NCI-H1436 (cell line): ENCODE data around the gene FAM168A.

ENCODE experiments used
- DNase-seq: peaks from one replicate; lab custom pipeline; 2025; lab: John Stamatoyannopoulos, UW

The FAM168A gene

DNA sequence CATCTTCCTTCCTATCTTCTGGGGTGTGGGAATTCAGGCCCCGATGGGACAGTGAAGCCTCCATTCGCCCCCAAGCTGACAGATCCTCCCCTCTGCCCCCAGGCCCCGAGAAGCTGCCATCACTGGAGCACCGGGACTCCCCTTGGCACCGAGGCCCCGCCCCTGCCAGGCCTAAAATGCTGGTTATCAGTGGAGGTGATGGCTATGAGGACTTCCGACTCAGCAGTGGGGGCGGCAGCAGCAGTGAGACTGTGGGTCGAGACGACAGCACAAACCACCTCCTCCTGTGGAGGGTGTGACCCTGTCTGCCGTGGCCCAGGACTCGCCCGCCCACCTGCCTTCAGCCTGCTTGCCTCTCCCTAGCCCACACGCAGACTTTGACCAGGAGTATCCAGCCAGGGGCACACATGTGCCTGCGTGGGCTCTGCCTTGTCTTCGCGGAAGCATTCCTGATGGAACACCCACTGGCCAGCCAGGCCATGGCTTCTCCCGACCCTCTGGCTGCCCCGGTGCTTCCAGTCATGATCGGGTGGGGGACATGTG lies 230.4 kb downstream of the FAM168A start:
- DNase-seq: no peak

- no peak for DNase-seq
Measured at GRCh38 chr11:73366953-73367352, 231.0 kb downstream of the FAM168A start.

DNA sequence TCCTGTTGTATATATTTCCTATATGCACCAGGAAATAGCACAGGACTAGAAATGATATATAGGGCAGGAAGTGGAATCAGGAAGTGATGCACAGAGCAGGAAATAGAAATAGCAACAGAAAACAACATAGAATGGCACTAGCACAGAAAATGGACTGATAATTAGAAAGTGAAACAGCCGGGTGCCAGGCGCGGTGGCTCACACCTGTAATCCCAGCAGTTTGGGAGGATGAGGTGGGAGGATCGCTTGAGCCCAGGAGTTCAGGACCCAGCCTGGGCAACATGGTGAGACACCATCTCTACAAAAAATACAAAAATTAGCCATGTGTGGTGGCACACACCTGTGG lies 231.7 kb downstream of the FAM168A start:
- DNase-seq: no peak

DNA sequence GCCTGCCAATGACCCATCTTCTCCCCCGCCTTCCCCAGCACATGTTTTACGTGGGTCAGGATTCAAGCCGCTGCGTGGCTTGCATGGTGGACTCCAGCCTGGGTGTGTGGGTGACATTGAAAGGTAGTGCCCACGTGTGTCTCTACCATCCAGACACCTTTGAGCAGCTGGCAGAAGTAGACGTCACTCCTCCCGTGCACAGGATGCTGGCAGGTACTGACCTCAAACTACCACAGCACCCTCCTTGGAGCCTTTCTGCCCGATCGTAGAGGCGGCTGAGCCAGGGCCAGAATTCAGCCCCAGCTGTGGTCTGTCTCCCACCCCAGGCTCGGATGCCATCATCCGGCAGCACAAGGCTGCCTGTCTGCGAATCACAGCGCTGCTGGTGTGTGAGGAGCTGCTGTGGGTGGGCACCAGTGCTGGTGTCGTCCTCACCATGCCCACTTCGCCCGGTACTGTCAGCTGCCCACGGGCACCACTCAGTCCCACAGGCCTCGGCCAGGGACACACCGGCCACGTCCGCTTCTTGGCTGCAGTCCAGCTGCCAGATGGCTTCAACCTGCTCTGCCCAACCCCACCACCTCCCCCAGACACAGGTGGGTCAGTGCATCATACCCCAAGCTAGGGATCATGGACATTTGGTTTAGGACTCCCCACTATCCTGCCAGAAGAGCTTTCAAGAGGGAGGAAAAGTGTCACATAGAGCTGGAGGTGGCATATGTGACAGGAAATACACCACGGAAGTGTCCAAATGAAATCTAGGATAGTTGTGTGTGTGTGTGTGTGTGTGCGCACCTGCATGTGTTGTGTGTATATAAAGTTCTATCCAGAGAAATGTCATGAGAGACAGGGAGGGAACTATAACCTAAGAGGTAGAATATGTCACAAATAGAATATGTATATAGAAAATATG lies 232.3 kb downstream of the FAM168A start:
- no peak for DNase-seq

DNA sequence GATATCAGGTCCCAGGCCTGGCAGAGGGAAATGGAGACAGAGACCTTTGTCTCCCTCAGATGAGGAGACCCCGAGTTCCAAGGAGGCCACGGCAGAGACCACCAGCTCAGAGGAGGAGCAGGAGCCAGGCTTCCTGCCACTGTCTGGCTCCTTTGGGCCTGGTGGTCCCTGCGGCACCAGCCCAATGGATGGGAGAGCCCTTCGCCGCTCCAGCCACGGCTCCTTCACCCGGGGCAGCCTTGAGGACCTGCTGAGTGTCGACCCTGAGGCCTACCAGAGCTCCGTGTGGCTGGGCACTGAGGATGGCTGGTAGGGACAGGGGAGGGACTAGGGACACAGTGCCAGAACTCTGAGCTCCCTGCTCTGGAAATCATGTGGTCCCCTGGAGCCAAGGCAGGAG lies 234.8 kb downstream of the FAM168A start:
- no peak for DNase-seq

DNA sequence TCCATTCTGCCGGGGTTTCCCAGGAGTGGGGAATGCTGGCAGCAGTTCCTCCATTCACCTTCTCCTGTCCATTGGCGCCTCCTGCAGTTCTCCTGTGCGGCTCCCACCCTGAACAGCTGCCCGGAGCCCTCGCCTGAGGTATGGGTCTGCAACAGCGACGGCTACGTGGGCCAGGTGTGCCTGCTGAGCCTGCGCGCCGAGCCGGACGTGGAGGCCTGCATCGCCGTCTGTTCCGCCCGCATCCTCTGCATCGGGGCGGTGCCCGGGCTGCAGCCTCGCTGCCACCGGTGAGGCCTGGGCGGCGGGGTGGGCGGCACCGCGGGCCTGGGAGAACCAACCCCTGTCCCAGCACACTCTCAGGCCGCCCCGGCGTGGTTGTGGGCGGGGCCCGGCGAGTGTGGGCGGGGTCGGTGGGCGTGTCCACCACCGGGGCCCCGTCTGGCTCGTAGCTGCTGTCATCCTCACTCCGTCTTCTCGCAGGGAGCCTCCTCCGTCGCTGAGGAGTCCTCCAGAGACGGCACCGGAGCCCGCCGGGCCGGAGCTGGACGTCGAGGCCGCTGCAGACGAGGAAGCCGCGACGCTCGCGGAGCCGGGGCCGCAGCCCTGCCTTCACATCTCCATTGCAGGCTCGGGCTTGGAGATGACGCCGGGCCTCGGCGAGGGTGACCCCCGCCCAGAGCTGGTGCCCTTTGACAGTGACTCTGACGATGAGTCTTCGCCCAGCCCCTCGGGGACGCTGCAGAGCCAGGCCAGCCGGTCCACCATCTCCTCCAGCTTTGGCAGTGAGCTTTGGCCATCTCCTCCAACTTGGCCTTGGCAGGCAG lies 235.7 kb downstream of the FAM168A start:
- no peak for DNase-seq

GRCh38 chr11:73360743-73361369 lies 237.1 kb downstream of the FAM168A start:
- DNase-seq: no peak

- no peak for DNase-seq
Measured at GRCh38 chr11:73359930-73360742, 237.8 kb downstream of the FAM168A start.

DNA sequence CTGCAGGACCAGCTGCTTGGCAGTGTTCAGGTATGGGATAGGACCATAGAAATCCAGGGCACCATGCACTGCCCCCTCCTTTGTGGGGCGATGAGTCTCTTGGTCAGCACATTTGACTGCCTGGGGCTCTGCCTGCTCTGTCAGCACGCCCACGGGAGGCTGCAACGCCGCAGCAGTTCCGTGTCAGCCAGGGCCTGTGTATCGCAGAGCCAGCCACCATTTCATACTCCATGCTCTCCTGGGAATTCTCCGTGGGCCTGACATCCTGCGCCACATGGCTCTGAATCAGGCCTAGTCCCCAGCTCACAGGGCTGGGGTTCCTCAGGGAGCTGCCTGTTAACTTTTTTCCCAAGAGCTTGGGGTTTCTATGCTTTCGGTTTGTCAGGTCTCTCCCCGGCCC lies 238.6 kb downstream of the FAM168A start:
- no peak for DNase-seq

DNA sequence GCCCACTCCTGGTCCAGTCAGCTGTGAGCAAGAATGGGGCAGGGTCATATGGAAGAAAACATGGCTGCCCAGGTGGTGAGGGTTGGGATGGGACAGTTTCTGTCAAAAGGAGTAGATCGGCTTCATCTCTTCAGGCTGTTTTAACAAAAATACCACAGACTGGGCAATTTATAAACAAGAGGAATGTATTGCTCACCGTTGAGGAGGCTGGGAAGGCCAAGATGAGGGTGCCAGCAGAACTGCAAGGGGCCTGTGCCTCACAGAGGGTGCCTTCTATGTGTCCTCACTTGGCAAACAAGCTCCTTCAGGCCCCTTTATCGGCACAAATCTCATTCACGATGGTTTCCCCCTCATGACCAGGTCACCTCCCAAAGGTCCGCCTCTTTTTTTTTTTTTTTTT lies 239.8 kb downstream of the FAM168A start:
- no peak for DNase-seq

GRCh38 chr11:73356979-73357860 lies 240.7 kb downstream of the FAM168A start:
- no peak for DNase-seq

GRCh38 chr11:73355109-73355508 lies 242.8 kb downstream of the FAM168A start:
- DNase-seq: no peak

DNA sequence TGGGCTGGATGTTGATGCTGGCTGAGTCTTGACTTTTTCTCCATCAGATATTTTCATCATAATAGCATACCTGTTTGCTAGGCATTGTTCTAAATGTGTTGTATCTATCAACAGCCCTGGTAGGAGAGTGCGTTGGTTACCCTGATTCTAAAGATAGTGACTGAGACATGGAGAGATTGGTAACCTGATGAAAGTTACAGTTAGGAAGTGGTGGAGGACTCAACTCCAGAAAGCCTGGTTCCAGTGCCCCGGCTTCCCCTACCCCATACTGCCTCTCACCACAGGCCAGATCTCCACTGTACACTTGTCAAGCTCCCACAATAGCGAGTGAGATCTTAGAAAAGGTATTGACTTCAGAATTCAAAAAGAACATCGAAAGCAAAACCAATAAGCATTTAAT lies 244.5 kb downstream of the FAM168A start:
- no peak for DNase-seq

GRCh38 chr11:73350908-73351636 lies 246.8 kb downstream of the FAM168A start:
- peak; percentile 62 for DNase-seq
